GM18505 (cell line): ENCODE measurements around the gene MED10.

Experiments used
- ATAC-seq: cut with Tn5 transposase; IDR thresholded peaks from one replicate; pipeline ENCODE4 v1.9.1; 2021; ENCODE audit not compliant: unreplicated experiment
- POLR2A ChIP-seq: IDR thresholded peaks from 4 replicates; pipeline ENCODE4 v1.6.1; 2011; ENCODE audit warnings: borderline replicate concordance; ENCODE audit not compliant: insufficient read depth, insufficient read length; ENCODE audit errors: extremely low read depth

The MED10 gene

GRCh38 chr5:6405591-6405990 is 27.2 kb upstream of the MED10 start:
- ATAC-seq: no peak
- TF ChIP-seq POLR2A: no peak

- no peak for TF ChIP-seq POLR2A
- ATAC-seq: no peak
These were observed 25.8 kb upstream of the MED10 start for GRCh38 chr5:6404129-6404528.

- no peak for TF ChIP-seq POLR2A
- ATAC-seq: no peak
These were observed 25.1 kb upstream of the MED10 start for GRCh38 chr5:6403416-6403815.

- TF ChIP-seq POLR2A: no peak
- ATAC-seq: no peak
These were observed 24.6 kb upstream of the MED10 start for GRCh38 chr5:6402939-6403338.

- no peak for ATAC-seq
- no peak for TF ChIP-seq POLR2A
These were observed 23.1 kb upstream of the MED10 start for GRCh38 chr5:6401410-6401809.

DNA sequence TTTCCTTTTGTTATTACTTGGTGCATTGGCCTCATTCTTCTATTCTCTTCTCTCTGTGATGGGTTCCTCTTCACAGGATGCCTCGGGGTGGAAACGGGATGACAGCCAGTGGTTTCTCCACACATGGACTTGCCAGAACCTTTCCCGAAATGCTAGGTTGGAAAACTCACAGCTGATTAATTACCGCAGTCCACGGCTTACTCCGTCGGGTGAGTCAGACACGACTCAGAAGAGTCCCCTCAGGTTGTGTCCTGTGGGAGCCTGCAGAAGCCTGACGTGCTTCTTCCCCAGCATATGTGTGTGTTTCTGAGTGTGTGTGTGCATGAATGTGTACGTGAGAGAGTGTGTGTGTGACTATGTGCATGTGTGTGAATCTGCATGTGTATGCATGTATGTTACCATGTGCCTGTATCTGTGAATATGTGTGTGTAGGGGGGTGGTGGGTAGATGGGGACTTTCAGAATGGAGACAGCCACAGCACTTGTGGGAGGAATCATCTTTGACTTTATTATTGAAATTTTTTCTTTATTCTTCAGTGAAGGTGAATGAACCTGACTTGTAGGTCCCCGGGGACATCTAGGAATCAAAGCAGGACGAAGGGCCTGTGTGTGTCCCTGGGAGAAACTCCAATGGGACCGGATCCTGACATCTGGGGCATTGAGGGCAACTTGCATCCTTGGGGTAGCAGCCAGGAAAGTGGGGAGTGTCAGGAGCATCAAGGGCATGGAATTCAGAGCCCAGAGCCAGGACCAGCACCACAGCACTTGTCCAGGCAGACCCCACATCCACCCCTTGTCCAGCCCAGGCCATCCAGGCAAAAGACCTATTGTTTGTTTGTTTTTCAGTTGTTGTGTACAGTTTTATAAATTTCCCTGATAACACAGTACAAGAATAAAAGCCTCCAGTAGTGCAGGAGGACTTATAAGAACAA is 21.9 kb upstream of the MED10 start:
- TF ChIP-seq POLR2A: no peak
- ATAC-seq: no peak

DNA sequence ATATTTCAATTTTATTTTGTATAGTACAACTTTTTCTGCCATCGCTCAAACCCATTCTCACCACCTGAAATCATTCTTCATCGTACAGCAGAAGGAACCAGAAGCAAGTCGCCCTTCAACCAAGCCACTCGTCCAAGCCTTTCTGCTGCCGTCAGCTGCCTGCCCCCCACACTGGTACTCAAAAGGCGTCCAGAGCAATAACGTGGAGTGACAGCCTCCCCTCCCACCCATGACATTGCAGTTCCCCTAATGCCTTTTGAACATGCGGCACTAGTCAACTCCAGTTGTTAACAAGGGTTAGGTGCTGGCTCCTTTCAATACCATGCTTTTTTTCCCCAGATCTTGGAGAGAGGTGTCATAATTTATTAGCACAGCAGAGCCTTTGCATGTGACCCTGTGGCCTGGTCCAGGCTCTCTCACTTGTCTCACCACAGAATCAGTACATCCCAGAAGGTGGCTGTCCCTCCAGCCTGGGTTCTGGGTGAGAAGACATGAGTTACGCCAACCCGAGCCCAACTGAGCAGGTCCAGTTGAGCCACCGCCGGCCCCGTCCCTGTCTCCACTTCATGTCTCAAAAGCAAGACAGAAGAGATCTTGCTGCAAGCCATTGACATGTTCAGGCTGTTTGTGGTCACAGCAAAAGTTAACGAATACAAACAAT is 20.4 kb upstream of the MED10 start:
- no peak for TF ChIP-seq POLR2A
- no peak for ATAC-seq

DNA sequence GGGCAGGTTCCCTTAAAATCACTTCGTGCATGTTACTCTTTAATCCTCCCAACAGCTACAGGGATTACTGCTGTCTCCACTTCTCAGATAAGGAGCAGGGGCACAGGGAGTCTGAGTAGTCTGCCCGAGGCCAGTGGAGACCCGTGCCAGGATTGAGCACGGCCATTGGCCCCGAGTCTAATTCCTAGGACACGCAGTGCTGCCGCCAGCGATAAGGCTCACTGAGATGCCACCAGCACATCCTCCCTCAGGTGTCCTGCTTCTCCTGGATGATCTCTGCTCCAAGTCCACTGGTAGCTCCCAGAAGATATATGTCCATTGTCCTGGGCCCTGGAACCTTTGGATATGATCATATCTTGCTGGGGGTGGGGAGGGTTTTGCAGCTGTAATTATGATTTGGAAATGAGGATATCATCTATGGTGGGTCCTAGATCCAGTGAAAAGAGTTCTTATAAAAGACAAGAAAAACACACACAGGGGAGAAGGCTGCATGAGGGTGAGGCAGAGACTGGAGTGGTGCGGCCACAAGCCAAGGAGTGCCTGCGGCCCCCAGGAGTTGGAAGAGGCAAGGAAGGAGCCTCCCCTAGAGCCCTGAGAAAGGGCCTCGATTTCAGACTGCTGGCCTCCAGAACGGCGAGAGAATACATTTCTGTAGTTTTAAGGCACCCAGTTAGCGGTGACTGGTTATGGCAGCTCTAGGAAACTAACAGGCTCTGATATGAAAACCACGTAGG is 19.4 kb upstream of the MED10 start:
- no peak for TF ChIP-seq POLR2A
- no peak for ATAC-seq

DNA sequence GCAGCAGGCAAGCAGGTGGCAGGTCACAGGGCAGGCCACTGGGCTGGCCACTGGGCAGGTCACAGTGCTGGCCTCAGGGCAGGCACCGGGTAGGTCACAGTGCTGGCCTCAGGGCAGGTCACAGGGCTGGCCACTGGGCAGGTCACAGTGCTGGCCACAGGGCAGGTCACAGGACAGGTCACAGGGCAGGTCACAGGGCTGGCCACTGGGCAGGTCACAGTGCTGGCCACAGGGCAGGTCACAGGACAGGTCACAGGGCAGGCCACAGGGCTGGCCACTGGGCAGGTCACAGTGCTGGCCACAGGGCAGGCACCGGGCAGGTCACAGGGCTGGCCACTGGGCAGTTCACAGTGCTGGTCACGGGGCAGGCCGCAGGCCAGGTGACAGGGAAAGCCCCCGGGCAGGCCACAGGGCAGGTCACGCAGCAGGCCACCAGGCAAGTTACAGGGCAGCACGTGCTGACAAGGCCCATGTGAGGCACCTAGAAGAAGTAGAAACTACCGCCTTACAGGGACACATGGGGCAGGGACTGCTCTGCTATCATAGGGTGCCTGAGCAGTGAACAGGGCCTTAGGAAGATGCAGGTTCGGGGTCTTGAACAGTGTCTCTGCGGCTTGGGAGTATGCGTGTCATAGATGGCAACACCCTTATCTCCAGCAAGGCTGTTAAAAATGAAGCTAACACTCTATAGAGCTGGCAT is 18.6 kb upstream of the MED10 start:
- TF ChIP-seq POLR2A: no peak
- ATAC-seq: no peak

GRCh38 chr5:6396043-6396442 is 17.7 kb upstream of the MED10 start:
- no peak for TF ChIP-seq POLR2A
- no peak for ATAC-seq

- ATAC-seq: no peak
- no peak for TF ChIP-seq POLR2A
These were observed 17.3 kb upstream of the MED10 start for GRCh38 chr5:6395621-6396020.

DNA sequence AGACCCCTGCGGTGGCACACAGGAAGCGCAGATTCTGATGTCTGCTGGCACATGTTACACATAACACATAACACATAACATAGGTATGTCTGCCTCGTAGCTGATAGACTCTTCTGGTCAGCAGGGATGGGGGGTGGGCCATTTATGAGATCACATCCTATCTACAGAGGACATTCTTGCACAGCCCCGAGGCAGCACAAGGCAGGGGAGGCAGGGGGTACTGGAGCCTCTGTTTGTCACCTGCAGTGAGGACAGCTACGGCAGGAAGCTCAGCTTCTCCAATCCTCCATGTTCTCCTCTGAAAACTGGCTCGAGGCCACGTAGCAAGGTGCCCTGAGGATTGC is 16.7 kb upstream of the MED10 start:
- ATAC-seq: no peak
- TF ChIP-seq POLR2A: no peak
